ENCODE measurements around the gene USP40.

Gene USP40

DNA sequence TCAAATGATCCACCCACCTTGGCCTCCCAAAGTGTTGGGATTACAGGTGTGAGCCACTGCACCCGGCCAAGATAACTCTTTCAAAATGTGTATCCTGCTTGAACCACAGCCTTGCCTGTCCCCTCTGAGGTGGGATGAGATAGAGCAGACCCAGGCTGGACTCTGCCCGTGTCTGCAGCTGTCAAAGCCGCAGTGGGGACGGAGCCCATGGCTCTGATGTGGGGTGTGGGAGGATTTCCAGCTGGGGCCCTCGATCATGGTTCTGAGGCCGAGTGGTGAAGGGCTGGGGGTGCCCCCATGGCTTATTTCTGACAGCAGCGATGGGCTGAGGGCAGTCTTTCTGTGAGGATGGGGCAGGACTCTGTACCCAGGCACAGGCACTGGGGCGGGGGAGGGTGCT is 107.8 kb downstream of the USP40 start:
- no peak for DNase-seq (ENCODE audit: low read depth)

- no peak for DNase-seq (ENCODE audit: low read depth)
Measured at GRCh38 chr2:233458031-233458610, 108.5 kb downstream of the USP40 start.

GRCh38 chr2:233457356-233457755 is 109.2 kb downstream of the USP40 start:
- no peak for DNase-seq (ENCODE audit: low read depth)

GRCh38 chr2:233456934-233457333 is 109.6 kb downstream of the USP40 start:
- DNase-seq (ENCODE audit: low read depth), result no peak

GRCh38 chr2:233456111-233456510 is 110.5 kb downstream of the USP40 start:
- no peak for DNase-seq (ENCODE audit: low read depth)

DNA sequence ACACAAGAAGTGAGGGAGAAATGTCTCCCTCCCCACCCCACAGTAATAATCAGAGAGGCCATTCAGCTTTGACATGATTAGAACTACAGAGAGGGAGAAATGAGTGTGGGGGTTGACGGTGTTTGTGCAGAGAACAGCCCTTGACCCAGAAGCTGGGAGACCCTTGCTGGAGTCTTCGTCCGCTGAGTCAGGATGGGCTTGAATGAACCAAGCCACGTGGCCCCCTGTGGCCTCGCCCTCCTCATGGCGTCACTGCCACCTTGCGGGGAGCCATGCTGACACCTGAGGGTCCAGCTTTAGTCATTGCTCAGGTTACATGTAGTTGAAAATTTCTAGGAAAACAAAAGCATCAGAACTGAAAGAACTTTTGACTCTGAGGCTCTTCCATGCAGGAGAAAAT is 111.1 kb downstream of the USP40 start:
- DNase-seq (ENCODE audit: low read depth), result no peak

DNA sequence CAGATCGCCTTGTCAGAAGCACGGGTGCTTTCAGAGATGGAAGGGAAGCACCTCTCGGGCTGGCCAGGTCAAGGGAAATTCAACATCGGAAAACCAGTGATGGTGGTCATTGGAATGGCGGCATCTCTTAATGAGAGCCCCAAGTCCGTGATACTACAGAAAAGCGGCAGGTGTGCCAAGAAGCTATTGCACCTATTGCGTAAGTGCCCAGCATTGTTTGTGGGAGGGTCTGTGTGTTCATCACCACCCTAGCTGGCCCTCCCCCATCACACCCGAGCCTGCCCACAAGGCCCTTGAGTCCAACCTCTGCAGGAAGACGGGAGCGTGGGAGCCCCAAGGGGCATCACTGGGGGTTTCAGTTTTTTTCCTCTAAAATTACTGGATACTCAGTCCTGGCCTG is 111.6 kb downstream of the USP40 start:
- DNase-seq (ENCODE audit: low read depth), result no peak

DNA sequence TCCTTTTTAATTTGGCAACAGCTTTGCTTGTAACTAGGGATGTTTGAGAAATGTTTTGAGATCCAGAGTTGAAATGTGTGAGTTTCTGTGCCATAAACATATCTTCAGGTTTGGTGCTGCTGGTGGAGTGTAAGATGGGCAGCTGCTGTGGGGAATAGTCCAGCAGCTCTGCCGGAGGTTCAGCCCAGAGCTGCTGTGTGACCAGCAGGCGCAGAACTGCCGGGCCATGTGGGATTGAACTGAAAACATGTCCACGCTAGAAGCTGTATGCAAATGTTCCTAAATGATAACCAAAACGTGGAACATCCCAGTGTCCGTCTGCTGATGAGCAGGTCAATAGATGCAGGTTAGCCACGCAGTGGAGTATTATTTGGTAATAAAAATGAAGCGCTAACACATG is 112.7 kb downstream of the USP40 start:
- DNase-seq (ENCODE audit: low read depth), result no peak

DNA sequence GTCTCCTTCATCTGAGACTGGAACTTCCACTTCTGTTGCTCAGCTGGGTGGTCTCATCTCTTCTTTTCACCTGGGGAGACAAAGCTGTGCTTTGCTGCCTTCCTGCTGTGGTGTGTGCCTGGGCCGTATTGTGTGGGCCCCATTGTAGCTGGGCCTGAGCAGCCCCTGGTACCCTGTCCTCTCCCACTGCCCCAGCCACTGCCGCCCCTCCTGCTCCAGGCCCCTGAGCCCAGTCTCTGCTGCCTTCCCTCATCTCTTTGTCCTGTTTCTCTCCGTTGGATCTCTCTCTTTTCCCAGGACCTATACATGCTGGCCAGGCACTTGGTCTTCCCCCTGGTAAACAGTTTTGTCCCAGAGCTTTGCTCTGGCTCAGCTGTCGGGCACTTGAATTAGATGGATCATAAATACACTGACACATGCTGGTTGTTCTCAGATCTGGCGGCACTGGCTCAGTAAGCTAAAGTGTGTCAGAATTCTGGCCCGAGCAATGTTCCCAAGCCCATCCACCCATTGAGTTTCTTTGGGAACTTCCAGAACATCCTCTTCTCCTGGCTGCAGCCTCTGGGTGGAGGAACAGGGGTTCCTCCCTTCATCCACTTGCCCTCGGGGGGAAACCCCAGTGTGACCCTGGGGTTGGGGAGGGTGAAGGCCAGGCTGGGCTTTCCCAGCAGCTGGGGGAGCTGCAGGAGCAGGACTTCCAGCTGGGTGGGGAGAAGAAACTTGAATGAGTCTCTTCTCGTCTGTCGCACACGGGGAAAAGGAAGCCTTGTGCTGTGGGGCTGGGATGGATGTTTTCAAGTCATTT is 113.3 kb downstream of the USP40 start:
- no peak for DNase-seq (ENCODE audit: low read depth)

DNA sequence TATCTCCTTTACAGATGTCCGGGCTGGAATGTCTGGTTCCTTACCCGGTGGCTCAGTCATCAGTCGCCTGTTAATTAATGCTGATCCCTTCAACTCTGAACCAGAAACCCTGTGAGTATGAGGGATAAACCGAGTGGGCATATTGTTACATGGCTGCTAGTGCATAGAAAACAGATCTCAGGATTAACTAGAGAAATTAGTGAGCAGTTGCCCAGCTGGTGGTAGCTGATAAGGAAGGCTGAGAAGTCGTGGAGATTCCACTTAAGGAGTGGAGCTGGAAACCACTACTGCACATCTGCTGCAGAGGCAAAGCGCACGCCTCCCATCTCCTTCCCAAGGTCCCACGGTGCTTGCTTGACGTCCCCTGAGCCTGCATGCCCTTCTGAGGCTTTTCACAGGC is 114.6 kb downstream of the USP40 start:
- DNase-seq (ENCODE audit: low read depth), result no peak

DNA sequence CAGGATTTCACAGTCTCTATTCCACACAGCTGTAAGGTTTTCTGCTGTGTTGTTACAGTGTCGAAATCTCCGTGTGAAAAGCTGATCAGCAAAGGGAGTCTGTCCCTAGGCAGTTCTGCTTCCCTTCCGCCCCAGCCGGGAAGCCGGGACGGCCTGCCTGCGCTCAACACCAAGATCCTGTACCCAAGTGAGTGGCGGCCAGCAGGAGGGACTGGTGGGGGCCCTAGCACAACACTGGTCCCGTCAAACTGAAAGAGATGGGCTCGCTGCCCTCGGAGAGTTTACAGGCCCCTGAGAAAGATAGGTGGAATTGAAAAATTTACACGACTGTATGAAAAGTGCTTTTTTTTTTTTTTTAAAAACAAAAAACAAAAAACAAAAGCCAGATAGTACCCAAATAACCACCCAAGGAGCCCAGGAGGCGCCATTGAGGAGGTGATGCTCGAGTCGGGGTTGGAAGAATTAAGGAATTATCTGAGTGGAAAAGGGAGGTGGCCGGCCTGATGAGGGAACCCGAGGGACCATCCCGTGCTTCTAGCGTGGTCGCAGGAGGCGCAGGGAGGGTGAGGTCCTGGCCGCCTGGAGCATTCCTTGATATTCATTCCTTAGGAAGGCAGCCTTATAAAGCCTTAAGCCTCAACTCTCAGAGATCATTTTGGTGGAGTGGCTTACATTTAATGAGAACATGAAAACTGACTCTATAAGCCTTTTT is 115.6 kb downstream of the USP40 start:
- DNase-seq (ENCODE audit: low read depth), result no peak

DNA sequence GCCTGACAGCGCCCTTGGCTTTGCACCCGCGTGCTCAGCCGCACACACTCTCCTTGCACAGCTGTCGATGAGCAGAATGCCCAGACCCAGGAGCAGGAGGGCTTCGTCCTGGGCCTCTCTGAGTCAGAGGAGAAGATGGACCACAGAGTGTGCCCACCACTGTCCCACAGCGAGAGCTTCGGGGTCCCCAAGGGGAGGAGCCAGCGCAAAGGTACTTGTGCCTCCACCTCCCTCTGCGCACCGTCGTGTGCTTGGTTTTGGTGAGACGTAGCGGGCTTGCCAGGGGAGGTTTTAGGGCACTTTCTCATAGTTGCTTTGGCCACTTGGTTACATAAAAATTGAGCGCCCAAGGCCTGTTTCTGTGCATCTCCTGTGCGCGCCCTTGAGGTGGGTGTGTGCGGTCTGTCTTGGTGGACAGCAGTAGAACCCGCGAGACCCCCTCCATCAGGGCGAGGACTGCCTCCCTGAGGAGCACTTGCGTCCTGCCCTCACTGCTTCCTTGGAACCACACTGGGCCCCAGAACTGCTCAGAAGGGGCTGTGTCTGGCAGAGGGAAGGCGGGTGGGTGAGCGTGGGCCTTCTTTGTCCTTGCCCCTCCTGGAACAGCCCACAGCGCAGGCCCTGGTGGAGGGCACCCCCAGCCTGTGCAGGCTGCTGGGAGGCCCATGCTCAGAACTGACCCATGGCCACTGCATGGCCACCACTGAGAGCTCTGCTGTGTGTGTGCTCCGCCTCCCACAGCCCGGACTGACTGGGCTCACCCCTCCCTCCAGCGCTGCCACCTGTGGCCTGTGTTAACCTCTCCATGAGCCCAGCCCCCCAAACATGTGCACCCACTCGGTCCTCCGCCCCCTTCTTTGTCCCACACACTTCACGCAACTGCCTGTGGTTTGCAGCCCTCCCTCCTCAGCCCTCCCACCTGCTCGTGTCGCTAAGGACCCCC is 116.4 kb downstream of the USP40 start:
- DNase-seq (ENCODE audit: low read depth), result no peak

DNA sequence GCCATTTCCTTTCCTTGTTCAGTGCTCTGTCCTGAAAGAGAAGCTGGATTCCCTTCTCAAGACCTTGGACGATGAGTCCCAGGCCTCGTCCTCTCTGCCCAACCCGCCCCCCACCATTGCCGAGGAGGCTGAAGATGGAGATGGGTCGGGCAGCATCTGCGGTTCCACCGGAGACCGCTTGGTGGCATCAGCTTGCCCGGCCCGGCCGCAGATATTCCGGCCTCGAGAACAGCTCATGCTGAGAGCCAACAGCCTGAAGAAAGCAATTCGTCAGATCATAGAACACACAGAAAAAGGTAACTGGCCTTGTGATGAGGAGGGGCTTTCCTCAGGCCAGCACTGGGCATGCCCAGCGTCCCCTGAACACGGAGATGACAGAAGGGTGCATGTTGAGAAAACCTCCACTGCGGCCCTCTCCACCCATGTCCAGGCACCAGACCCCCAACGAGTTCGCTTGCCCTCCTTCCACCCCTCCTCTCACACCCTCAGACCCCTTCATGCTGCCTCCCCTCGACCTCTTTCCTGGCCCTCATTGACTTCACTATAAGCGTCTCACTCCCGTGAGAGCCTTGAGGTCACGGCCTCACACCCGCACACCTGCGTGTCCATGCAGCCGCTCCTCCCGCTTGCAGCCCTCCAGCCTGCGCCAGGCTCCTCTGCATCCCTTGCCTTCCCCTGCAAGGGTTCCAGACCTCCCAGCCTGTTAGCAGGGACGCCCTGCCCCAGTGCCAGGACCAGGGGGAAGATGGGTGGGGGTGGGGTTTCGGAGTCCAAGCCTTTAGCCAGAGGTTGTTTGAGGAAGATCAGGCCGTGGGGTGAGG is 117.3 kb downstream of the USP40 start:
- DNase-seq (ENCODE audit: low read depth), result no peak

- no peak for DNase-seq (ENCODE audit: low read depth)
Measured at GRCh38 chr2:233448575-233448974, 118.0 kb downstream of the USP40 start.

- DNase-seq (ENCODE audit: low read depth), result no peak
Measured at GRCh38 chr2:233448220-233448559, 118.4 kb downstream of the USP40 start.

- no peak for DNase-seq (ENCODE audit: low read depth)
Measured at GRCh38 chr2:233447506-233448219, 118.9 kb downstream of the USP40 start.

GRCh38 chr2:233446606-233447305 is 119.8 kb downstream of the USP40 start:
- DNase-seq (ENCODE audit: low read depth), result no peak

DNA sequence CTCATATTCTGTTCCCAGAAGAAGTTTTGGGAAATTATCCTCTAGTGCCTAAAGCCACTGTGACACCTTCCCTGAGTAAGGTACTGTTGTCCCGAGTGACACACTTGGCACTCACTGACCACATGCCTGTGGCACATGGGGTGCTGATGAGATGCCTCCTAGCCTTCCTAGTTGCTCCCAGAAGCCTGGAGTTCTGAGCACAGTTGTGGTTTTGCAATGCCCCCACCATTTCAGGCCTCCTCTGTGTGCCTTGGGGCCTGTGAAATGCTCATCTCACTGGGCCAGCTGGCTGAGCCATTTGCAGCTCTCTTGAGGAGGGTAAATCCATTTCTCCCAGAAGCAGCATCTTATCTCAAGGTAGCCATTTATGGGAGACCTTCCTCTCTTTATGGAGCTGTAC is 120.5 kb downstream of the USP40 start:
- no peak for DNase-seq (ENCODE audit: low read depth)

GRCh38 chr2:233445152-233445830 is 121.3 kb downstream of the USP40 start:
- DNase-seq (ENCODE audit: low read depth), result no peak

GRCh38 chr2:233444501-233444900 is 122.1 kb downstream of the USP40 start:
- no peak for DNase-seq (ENCODE audit: low read depth)
